MCF 10A (cell line): ENCODE data around the gene CRACDL. TPM values are rescaled to one million over a fixed set of nuclear protein-coding genes. Genes with fewer than 3 reads are reported as not detected.
A peak's percentile ranks its signal among the peaks of the same experiment; 100 is the strongest.

Experiments used
- BruUV-seq: library from RNA; stranded (reverse); fragments of 400-500 nt; replicated peaks from 2 replicates; lab custom pipeline; 2021; lab: Mats Ljungman, UMichigan
- CTCF ChIA-PET: fragments of 300-600 bp; sonication (Branson Sonifier 250); formaldehyde crosslinking; extraction: SDS; loops from one replicate; lab custom pipeline; 2021; ENCODE audit warnings: antibody characterized with exemption, inconsistent platforms; lab: Yijun Ruan, JAX
- POLR2A ChIA-PET: fragments of 300-600, 350-650 bp; sonication (Branson Sonifier 250); formaldehyde crosslinking; extraction: SDS; loops from one replicate; lab custom pipeline; 2020; ENCODE audit warnings: antibody characterized with exemption, inconsistent platforms; lab: Yijun Ruan, JAX
- DNase-seq: peaks from one replicate; pipeline ENCODE4 v3.0.0-alpha.2; 2018; ENCODE audit not compliant: unreplicated experiment
- H3K27ac Mint-ChIP-seq: one replicate; pipeline ENCODE4 v1.8.0; 2022; ENCODE audit warnings: mild to moderate bottlenecking, low read depth, mixed read lengths; ENCODE audit not compliant: unreplicated experiment
- H3K27me3 Mint-ChIP-seq: one replicate; pipeline ENCODE4 v1.8.0; 2022; ENCODE audit warnings: mixed read lengths; ENCODE audit not compliant: insufficient read depth, unreplicated experiment
- H3K36me3 Mint-ChIP-seq: one replicate; pipeline ENCODE4 v1.8.0; 2022; ENCODE audit warnings: mild to moderate bottlenecking, moderate library complexity, mixed read lengths; ENCODE audit not compliant: insufficient read depth, unreplicated experiment
- H3K4me1 Mint-ChIP-seq: one replicate; pipeline ENCODE4 v1.8.0; 2022; ENCODE audit warnings: mixed read lengths; ENCODE audit not compliant: insufficient read depth, unreplicated experiment
- H3K4me3 Mint-ChIP-seq: one replicate; pipeline ENCODE4 v1.8.0; 2022; ENCODE audit warnings: mild to moderate bottlenecking, moderate library complexity, mixed read lengths; ENCODE audit not compliant: unreplicated experiment
- H3K9me3 Mint-ChIP-seq: one replicate; pipeline ENCODE4 v1.8.0; 2022; ENCODE audit warnings: mixed read lengths; ENCODE audit not compliant: unreplicated experiment
- intact Hi-C: fragments of 100-400 bp; cut with micrococcal nuclease; formaldehyde crosslinking; loops from 2 replicates; pipeline ENCODE4 v1.14.1; 2022
- total RNA-seq: library from RNA; stranded (reverse); gene quantifications from 2 replicates; pipeline ENCODE4 v1.2.3, GENCODE V29; 2022
- TF ChIP-seq, protein P1 (sequence below): fragments of 200-600 bp; IDR thresholded peaks from one replicate; pipeline ENCODE4 v1.8.0; 2022; ENCODE audit warnings: antibody characterized with exemption, mild to moderate bottlenecking; ENCODE audit not compliant: unreplicated experiment

CRACDL gene
- total RNA-seq, 1 experiment from 2014 or later: 12.9 TPM

DNA sequence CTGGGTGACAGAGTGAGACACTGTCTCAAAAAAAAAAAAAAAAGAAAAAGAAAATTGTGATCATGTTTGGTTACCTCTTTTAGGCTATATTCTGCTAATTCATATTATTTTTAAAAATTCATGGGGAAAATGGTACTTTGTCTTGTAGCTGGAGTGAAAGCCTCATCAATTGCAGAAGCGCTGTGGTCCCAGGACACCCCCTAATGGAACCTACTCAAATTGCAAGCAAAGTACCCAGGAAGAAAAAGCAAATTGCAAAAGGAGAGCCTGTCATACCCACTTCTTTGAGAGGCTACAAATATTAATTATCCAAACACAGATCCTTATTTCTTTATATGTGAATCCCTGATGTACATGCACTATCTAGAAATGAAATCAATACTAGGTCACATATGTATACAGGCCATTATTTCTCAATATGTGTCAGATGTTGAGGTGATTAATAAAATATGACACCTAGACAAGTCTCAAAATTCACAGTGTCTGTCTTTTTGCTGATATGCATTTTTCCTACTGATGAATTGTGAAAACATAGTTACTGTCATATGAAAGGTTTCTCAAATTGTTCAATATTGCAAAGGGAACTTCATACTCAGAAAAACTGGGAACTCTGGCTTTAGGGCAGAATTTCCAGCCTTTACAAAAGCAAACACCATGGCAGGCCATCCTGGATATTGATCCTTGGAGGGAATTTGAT lies 12.6 kb downstream of the CRACDL start:
- no TSS peak for BruUV-seq
- peak; percentile 20 for DNase-seq
- Mint-ChIP-seq H3K27ac (no peak overlapping the region), H3K27me3 (no peaks in the 10 kb centered on the region), H3K9me3 (no peaks in the 10 kb centered on the region), H3K4me3 (no peak overlapping the region), H3K36me3 (no peaks in the 10 kb centered on the region), H3K4me1 (no peaks in the 10 kb centered on the region)
- TF ChIP-seq, protein P1, sequence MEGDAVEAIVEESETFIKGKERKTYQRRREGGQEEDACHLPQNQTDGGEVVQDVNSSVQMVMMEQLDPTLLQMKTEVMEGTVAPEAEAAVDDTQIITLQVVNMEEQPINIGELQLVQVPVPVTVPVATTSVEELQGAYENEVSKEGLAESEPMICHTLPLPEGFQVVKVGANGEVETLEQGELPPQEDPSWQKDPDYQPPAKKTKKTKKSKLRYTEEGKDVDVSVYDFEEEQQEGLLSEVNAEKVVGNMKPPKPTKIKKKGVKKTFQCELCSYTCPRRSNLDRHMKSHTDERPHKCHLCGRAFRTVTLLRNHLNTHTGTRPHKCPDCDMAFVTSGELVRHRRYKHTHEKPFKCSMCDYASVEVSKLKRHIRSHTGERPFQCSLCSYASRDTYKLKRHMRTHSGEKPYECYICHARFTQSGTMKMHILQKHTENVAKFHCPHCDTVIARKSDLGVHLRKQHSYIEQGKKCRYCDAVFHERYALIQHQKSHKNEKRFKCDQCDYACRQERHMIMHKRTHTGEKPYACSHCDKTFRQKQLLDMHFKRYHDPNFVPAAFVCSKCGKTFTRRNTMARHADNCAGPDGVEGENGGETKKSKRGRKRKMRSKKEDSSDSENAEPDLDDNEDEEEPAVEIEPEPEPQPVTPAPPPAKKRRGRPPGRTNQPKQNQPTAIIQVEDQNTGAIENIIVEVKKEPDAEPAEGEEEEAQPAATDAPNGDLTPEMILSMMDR: peak; percentile 26
- intact Hi-C loops: no loop called here
- ChIA-PET POLR2A (interaction anchor here (1.1 kb wide), 1 partner anchor 11 kb away, joined by 4 read pairs; no protein-coding TSS in a partner anchor), CTCF (interaction anchor here (0.7 kb wide), 2 partner anchors 10 to 201 kb away, joined by 3 read pairs; no protein-coding TSS in a partner anchor)

DNA sequence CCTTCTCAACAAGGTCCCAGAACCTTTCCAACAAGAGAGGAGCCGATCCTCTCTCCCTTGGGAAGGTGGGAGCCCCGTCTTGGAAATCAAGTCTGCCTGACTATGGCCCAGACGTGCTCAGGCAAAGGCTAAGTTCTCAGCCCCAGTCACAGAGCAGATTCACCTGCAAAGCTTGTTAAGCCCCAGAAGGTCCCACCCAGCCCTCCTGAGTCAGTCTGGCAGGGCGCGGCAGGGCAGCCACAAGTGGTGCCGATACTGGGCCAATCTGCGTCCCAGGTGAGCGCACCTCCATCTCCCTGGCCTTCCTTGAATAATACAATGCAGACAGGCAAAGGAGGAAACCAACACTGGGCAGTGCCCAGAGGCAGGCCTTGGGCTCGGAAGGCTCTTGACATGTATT lies 15.0 kb downstream of the CRACDL start:
- Mint-ChIP-seq H3K27ac (no peak overlapping the region), H3K4me1 (peaks cover 16% of the 10 kb centered on the region), H3K27me3 (no peaks in the 10 kb centered on the region), H3K9me3 (no peaks in the 10 kb centered on the region), H3K36me3 (peaks cover 7% of the 10 kb centered on the region), H3K4me3 (no peak overlapping the region)
- no peak for DNase-seq
- no TSS peak for BruUV-seq
- TF ChIP-seq, protein P1: no peak
- ChIA-PET POLR2A (no interaction called here), CTCF (interaction anchor here (0.5 to 1.2 kb wide), 3 partner anchors 10 to 26 kb away, joined by 3 read pairs; no protein-coding TSS in a partner anchor)
- intact Hi-C loops: no loop called here

DNA sequence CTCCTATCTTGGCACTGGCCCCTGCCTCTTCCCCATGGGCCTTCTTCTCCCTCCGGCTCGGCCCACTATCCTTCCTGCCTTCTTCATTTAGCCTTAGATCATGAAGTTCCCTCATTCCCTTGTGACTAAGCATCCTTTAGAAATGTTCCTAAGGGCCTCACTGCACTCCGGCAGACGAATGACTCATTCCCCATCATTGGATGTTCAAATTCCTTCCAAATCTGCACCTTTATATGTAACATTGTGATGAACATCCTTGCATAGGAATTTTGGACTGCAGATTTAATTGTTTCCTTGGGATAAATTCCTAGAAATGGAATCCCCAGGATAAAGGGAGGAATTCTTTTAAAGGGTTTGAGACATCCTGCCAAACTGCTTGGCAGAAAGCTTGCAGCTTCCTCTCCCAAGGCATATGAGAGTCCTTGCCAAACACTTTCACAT lies 19.0 kb downstream of the CRACDL start:
- Mint-ChIP-seq H3K36me3 (peaks cover 7% of the 10 kb centered on the region), H3K4me3 (peak overlapping the region; percentile 0), H3K9me3 (no peaks in the 10 kb centered on the region), H3K4me1 (peaks cover 56% of the 10 kb centered on the region), H3K27me3 (no peaks in the 10 kb centered on the region), H3K27ac (peak overlapping the region; percentile 3)
- TF ChIP-seq, protein P1: no peak
- POLR2A ChIA-PET: interaction anchor here (0.6 to 1.7 kb wide), 6 partner anchors 9 to 308 kb away, joined by 3 to 16 read pairs (median 6); partner anchors contain the start of gene CRACDL
- no TSS peak for BruUV-seq
- intact Hi-C loops: loop anchor here (10.0 kb wide), 1 partner anchor 272 kb away; no protein-coding TSS in a partner anchor
- peak; percentile 90 for DNase-seq
- CTCF ChIA-PET: interaction anchor here (0.6 kb wide), 1 partner anchor 435 kb away, joined by 3 read pairs; no protein-coding TSS in a partner anchor

DNA sequence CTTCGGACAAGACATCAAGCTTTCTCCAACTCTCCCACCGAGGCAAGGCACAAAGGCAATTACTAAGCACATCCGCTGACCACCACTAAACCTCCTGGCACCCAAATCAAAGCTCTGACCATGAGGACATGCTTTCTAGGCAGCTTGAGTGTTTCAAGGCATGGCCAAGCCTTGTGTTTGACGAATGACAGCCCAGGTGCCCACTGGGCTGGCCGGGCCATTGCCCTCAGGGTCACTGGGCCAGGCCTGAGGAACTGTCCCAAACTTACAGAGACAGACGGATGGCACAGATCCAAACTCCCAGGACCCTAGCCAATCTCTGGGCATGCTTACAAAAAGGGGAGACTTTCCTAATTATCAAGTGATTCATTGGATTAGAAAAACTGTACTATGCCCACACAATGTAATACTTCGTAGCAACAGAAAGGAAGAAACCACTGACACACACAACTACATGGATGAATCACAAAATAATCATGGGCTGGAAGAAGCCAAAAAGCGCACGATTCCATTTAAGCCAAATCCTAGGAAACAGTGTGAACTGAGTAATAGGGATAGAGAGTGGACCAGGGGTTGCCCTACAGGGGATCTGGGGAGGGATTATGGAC lies 20.2 kb downstream of the CRACDL start:
- no peaks in the 10 kb centered on the region for H3K27me3 Mint-ChIP-seq
- peak; percentile 83 for DNase-seq
- POLR2A ChIA-PET: interaction anchor here (0.6 to 1.7 kb wide), 5 partner anchors 10 to 49 kb away, joined by 3 to 16 read pairs (median 6); partner anchors contain the start of gene CRACDL
- intact Hi-C loops: loop anchor here (10.0 kb wide), 1 partner anchor 271 kb away; no protein-coding TSS in a partner anchor
- BruUV-seq: no TSS peak
- H3K4me3 Mint-ChIP-seq: no peak overlapping the region
- H3K4me1 Mint-ChIP-seq: peaks cover 67% of the 10 kb centered on the region
- H3K27ac Mint-ChIP-seq: peak overlapping the region; percentile 61
- CTCF ChIA-PET: no interaction called here
- H3K36me3 Mint-ChIP-seq: peaks cover 7% of the 10 kb centered on the region
- TF ChIP-seq, protein P1: no peak
- no peaks in the 10 kb centered on the region for H3K9me3 Mint-ChIP-seq
